HG02763 (cell line): ENCODE measurements around the gene TEN1.

Experiments
- ATAC-seq: cut with Tn5 transposase; IDR thresholded peaks from one replicate; pipeline ENCODE4 v1.9.1; 2021; ENCODE audit warnings: mild to moderate bottlenecking, moderate library complexity; ENCODE audit not compliant: unreplicated experiment

The TEN1 gene

DNA sequence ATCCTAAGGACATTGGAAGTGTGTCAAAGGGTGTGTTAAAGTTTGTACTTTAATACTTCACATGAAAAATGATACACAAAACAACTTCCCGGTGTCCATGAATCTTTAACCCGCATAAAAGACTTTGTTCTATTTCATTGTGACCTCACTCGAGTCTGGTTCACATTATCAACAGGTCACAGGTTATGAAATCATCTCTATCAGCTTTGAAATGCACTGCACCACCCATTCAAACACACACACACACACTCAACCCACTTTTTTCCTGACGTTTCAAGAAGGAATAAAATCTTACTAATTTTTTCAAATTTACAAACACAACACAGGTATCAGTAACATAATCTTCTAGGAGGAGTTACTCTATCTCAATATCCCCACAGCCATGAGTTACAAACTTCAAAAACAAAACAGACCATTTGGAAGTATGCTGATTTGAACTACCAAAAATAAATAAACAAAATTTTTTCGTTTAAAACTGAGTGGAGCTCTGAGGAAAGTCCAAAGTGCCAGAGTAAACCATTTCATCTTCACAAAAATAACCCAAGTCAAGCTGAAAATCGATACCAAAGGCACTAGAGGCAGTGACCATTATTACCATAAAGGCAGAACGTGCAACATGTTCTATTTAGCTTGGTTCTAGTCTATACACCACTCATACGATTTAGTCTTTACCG is 2.7 kb upstream of the TEN1 start:
- ATAC-seq = no peak

- peak; percentile 14 for ATAC-seq
These were observed 706 bp downstream of the TEN1 start for GRCh38 chr17:75979705-75980187.

GRCh38 chr17:75980188-75981018 is 1.4 kb downstream of the TEN1 start:
- ATAC-seq = no peak

- ATAC-seq = no peak
These were observed 2.1 kb downstream of the TEN1 start for GRCh38 chr17:75981019-75981615.

DNA sequence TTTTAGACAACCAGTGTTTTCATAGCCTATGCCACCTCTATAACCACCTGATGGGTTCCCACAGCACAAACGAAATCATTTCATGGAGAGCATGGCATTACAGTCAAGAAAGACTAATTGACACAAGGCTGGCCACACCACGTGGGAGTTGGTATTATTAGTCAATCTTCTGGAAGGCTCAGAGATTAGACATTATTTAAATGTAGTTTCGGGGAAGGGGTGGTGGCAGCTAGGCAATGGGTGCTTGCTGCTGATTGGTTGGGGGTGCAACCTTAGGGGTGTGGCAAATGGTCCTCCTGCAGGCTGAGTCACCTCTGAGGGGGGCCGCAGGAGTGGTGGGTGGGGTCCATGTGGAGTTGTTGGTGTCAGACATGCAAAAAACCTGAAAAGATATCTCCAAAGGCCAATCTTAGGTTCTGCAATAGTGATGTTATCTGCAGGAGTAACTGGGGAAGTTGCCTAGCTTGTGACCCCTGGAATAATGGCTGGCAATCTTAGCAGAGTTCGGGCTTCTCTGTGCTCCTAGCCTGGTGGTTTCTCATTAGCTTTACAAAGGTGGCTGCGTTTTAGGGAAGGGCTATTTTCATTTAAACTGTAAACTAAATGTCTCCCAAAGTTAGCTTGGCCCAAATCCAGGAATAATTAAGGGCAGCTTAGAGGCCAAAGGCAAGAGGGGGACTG is 4.6 kb downstream of the TEN1 start:
- no peak for ATAC-seq

GRCh38 chr17:75985986-75986385 is 6.9 kb downstream of the TEN1 start:
- no peak for ATAC-seq

GRCh38 chr17:75987041-75987440 is 8.0 kb downstream of the TEN1 start:
- ATAC-seq = no peak

- ATAC-seq = no peak
These were observed 12.4 kb downstream of the TEN1 start for GRCh38 chr17:75991396-75991795.

- no peak for ATAC-seq
These were observed 15.8 kb downstream of the TEN1 start for GRCh38 chr17:75994802-75995370.

- no peak for ATAC-seq
These were observed 16.4 kb downstream of the TEN1 start for GRCh38 chr17:75995385-75995925.

- no peak for ATAC-seq
These were observed 17.9 kb downstream of the TEN1 start for GRCh38 chr17:75996665-75997590.

- no peak for ATAC-seq
These were observed 19.3 kb downstream of the TEN1 start for GRCh38 chr17:75998327-75998795.

- no peak for ATAC-seq
These were observed 21.1 kb downstream of the TEN1 start for GRCh38 chr17:76000016-76000754.

GRCh38 chr17:76000755-76001521 is 21.9 kb downstream of the TEN1 start, which contains the start of gene CDK3:
TSS of gene CDK3 (plus strand) at chr17:76000855. CDS start at chr17:76001426, 571 bp downstream.
- no peak for ATAC-seq

GRCh38 chr17:76002100-76002499 is 23.1 kb downstream of the TEN1 start:
- no peak for ATAC-seq

- ATAC-seq = no peak
These were observed 24.9 kb downstream of the TEN1 start for GRCh38 chr17:76003915-76004314.

DNA sequence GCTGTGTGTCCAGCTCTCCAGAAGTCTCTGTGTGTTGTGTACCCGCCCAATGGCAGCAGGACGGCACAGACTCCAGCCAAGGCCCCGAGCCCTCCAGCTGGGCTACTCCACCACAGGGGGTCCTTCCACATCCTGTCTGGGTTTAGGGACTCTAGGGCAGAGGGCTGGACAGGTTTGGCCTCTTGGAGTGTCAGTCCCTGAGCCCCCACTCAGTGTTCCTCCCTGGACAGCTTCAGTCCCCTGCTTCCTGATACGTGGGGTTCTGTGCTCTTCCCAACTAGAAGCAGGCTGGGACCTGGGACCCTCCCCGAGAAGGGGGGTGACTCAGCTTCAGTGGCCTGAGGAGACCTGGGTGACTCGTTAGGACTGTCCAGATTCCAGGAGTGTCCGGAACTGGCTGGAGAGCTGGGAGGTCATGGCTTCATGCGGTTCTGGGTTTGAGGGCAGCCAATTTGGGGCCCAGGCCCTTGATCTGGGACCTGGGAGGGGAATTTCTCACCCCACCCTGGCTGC is 25.8 kb downstream of the TEN1 start:
- ATAC-seq = no peak
